GM21786 (cell line): Measurements from ENCODE around the gene CHP1.
"Not testable (repeated sequence)": the region's sequence is repeated elsewhere in the genome, so short reads cannot be mapped to it uniquely, and the experiment has no call there.

ENCODE experiments used
- ATAC-seq: cut with Tn5 transposase; IDR thresholded peaks from one replicate; pipeline ENCODE4 v1.9.1; 2021; ENCODE audit not compliant: unreplicated experiment

Gene CHP1

DNA sequence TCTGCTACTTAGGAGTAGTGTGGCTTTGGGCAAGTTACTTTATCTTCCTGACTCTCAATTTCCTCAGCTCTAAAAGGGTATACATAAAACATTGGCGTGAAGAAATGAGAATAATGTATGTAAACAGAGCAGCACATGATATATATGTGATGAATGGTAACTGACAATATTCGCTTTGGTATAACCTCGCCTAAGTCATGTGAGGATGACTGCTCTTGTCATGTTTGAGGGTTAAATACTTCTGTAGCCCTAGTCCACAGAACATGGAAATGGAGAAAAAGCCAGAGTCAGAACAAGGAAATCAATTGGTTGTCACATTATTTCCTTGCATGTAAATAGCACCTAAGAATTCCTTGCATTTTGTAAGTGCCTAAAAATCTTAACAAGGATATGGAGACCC, 25.0 kb downstream of the CHP1 start:
- no peak for ATAC-seq

DNA sequence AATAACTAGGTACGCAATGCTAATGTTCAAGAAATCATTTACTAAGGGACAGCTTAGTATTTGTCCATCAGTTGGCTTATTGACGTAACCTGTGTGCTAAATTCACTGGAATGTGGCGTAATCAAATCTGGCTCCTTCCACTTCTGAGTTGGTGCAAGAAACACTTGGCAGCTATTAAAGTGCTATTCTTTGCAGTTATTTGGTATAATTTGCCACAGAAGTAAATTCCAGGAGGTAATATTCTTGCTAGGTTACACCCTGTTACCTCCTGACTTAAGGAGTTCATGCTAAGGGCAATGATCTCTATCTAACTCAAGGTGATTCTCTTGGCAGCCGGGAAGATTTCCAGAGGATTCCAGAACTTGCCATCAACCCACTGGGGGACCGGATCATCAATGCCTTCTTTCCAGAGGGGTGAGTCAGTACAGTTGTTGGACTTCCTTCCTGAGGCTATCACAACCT, 25.5 kb downstream of the CHP1 start:
- ATAC-seq, result no peak

DNA sequence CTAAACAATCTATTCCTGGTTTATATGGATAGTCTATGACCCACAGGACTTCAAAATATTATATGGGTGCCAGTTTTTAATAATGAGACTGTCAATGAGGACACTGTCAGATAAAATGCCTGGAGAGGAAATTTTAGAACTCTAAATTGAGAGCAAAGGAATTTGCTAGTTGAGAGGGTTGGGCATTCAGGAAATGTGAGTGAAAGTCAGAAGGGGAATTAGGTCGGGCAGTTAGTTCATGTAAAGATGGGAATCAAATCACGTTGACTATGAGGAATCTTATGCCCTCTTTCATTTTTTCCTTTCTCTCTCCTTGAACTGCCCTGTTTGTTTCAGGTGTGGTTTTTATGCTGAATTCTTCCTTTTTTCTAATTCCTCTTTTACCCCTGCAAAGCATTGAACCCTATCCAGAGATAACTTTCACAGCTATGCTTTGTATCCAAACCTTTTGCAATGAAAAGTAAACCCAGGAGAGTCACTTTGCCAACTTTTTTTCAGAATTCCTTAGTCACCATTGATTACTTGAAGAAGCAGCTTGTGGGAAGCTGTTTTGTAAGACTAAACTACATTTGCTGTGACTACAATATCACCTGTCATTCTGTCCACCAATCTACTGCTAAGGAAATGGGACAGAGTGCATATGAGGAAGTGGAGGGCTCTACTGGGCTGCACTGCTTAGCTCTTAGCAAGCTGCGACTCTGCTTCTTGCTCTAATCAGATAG, 27.8 kb downstream of the CHP1 start:
- ATAC-seq, result peak; percentile 53

DNA sequence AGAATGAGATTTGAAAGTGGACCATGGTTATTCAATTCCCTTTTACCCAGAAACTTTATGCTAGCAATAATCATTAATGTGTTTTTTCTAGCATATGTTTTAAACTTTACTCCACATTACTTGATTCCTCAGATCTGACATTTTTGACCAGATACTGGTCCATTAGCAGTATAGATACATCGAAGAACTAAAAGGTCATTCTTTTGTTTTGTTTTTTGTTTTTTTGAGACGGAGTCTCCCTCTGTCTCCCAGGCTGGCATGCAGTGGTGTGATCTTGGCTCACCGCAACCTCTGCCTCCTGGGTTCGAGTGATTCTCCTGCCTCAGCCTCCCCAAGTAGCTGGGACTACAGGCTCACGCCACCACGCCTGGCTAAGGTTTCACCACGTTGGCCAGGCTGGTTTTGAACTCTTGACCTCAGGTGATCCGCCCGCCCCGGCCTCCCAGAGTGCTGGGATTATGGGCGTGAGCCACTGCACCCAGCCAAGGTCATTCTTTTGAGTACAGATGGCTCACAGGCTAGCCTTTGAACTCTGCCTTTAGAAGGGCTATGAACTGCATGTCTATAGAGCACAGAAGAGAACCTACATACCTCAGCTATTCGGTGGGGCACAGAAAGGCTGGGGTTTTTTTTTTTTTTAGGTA, 28.6 kb downstream of the CHP1 start:
- ATAC-seq, result no peak

DNA sequence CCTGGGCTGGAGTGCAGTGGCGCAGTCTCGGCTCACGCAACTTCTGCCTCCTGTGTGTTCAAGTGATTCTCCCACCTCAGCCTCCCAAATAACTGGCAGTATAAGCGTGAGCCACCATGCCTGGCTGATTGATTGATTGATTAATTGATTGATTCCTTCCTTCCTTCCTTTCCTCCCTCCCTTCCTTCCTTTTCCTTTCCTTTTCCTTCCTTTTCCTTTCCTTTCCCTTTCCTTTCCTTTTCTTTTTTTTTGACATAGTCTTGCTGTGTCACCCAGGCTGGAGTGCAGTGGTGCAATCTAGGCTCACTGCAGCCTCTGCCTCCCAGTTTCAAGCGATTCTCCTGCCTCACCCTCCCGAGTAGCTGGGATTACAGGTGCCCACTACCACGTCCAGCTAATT, 29.9 kb downstream of the CHP1 start:
- ATAC-seq, result not testable (repeated sequence)

DNA sequence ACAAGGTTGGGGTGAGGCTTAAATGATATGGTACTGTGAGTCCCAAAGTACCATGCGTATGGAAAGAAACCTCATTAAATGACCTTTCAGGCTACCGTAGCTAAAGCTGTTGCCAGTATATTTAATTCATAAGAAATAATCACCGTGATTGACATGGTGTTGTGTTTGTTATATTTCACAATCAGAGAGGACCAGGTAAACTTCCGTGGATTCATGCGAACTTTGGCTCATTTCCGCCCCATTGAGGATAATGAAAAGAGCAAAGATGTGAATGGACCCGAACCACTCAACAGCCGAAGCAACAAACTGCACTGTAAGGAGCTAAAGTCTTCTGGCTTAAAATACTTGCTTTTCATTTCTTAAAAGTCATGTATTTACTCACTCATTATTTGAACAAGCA, 31.5 kb downstream of the CHP1 start:
- no peak for ATAC-seq

DNA sequence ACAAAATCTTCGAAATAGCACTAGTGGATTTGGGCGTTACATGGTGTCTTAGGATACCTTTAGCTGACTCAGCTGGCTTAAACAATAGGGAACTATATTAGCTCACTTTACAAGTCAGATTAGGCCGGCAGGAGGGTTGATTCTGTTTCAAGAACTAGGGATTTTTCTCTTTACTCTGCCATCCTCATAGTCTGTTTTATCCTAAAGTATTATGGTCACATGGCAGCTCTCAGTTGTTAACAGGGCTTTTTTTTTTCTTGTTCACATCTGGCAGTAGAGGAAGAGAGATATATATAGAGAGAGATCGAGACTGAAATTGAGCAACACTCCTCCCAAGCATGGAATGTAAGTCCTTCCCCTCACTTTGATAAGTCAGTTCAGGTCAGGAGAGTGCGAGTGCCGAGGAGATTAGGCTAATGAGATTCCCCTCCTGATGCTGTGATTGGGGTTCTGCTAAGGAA, 32.9 kb downstream of the CHP1 start:
- no peak for ATAC-seq

DNA sequence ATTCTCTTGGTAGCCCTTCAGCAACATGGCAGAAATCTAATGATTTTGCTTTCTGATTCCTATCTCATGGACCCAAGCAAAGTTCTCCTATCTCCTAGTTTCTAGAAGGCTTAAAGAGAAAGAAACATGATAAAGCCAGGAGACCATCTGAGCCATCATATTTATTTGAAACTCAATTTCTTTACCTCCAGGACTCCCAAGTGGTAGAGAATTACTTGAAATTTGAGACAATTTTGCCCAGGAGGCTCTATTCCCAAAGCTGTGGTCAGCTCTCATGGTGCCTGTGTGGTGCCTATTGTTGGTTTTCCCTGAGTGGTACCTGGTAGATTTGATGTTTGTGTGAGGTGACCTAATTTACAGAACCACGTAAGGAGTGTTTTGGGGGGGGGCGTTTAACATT, 38.8 kb downstream of the CHP1 start:
- ATAC-seq, result no peak

DNA sequence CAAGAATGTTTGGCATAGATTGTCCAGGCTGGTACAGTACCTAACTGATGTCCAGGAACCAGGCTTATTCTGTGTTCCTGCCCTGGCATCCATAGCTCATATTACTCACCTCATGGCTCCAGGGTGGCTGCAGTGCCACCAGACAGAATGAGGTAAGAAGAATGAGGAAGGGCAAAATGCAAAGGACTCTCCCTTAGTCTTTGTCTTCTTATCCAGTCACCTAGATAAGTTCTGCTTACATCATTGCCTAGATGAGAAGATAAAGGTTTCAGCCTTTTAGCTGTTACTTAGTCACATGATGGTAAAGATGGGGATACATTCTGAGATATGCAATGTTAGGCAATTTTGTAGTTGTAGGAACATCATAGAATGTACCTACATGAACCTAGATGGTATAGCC, 45.8 kb downstream of the CHP1 start:
- no peak for ATAC-seq

DNA sequence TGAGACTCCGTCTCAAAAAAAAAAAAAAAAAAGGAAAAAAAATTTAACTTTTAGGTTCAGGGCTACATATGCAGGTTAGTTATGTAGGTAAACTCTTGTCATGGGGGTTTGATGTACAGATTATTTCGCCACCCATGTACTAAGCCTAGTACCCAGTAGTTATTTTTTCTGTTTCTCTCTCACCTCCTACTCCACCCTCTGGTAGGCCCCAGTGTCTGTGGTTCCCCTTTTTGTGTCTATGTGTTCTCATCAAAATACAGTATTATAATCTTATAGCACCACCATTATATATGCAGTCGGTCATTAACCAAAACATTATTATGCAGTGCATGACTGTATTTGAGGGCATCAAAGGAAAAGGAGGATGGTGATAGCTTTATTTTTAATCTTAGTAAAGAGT, 47.3 kb downstream of the CHP1 start:
- ATAC-seq, result no peak

DNA sequence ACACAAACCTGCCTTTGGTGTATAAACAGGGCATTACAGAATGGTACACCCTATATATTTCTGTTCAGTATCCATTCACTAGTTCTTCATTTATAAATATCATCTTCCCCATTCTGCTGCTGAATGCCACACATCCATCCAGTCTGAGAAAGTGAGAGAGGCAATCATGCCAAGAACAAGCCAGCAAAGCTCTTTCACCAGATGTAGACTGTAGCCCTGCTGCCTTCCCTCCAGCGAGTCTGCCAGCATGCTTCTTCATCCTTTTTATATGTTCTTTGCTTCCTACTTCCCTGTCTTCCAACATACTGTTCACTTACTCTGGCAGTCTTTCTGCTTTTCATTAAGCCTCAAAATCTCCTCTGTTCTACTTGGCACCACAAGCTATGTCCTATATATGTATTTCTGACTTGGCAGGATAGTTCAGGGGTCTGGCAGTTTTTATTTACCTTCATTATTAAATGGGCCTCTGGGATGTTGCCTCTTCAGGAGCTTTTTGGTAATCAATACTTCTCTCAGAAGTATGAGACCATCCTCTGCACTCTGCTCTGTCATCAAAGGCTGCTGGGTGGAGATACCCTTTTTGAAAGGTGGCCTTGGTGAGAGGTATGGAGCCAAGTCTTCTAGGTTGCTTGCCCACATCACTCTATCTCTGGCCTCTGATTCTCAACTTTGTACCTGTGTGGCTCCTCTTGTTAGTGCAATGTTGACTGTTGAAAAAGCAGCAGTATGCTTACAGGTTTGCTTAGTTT, 48.6 kb downstream of the CHP1 start:
- no peak for ATAC-seq

DNA sequence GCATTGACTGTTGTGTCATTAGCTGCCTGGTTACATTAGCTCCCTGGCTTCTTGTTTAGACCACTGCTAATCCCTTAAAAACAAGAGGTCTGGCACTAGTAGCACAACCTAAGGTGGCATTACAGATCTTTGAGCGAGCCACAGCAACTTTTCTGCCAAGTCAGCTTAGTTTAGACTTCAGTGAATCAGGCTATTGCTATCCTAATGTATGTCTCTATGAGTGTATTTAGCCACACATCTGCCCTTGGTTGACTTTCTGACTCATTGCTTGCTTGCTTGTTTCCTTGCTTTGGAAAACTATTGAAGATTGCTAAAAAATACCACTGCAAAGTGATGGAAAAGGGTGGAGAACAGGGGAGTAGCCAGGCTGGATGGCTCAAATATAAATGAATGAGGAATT, 50.2 kb downstream of the CHP1 start:
- ATAC-seq, result no peak

DNA sequence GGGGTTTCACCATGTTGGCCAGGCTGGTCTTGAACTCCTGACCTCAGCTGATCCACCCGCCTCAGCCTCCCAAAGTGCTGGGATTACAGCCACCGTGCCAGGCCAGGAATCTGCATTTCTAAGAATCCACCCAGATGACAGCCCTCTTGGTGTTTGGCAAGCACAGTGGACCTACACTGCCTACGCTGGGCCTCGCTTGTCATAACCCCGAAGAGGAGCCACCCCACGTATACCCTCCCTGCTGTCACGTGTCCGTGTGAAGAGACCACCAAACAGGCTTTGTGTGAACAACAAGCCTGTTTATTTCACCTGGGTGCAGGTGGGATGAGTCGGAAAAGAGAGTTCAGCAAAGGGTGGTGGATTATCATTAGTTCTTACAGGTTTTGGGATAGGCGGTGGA, 51.4 kb downstream of the CHP1 start:
- ATAC-seq, result not testable (repeated sequence)

DNA sequence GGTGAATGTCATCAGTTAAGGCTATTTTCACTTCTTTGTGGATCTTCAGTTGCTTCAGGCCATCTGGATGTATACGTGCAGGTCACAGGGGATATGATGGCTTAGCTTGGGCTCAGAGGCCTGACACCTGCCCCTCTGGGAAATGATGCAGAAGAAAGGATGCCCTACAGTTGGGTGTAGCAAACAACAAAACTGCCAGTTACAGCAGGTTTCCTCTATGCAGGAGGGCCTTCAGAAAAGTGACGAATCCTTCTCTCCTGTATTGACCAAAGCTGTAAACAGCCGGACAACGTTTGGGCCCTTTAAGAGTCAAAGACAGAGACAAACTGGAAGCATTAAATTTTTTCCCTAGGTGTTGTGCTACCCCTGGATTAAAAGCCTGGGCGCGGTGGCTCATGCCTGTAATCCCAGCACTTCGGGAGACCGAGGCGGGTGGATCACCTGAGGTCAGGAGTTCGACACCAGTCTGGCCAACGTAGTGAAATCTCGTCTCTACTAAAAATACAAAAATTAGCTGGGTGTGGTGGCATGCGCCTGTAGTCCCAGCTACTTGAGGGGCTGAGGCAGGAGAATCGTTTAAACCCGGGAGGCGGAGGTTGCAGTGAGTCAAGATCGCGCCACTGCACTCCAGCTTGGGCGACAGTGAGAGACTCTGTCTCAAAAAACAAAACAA, 52.0 kb downstream of the CHP1 start:
- ATAC-seq, result not testable (repeated sequence)

DNA sequence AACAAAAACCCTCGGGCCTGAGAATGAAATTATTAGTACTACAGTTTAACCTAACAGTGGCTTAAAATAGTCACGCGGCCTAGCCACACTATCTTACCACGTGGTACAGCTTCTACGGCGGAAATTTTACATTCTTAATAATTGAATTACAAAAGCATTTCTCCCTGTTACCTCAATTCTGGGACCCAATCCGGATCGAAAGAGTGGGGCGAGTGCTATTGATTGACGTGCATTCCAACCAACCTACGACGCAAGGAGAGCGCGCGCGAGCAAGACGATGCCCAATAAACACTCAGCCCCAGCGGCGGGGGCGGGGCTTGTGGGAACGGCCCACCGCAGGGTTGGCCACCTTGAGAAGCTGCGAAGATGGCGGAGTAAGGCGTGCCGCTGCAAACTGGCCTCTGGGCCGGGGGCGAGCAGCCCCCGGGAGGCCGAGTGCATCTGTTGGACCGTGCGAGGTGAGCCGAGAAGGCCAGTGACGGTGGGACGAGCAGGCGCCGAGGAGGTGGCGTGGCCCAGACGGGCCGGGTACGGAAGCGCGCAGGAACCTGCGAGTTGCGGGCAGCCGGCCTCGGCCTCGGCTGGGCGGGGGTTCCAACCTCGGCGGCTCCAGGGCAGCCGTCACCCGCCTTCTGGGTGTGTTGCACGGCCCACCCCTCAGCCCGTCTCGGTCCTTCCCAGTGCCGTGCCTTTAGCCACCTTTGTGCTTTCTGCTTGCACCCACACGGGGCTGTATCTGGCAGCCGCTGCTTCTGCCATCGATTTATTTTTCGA, 52.8 kb downstream of the CHP1 start:
- ATAC-seq, result peak; percentile 94

DNA sequence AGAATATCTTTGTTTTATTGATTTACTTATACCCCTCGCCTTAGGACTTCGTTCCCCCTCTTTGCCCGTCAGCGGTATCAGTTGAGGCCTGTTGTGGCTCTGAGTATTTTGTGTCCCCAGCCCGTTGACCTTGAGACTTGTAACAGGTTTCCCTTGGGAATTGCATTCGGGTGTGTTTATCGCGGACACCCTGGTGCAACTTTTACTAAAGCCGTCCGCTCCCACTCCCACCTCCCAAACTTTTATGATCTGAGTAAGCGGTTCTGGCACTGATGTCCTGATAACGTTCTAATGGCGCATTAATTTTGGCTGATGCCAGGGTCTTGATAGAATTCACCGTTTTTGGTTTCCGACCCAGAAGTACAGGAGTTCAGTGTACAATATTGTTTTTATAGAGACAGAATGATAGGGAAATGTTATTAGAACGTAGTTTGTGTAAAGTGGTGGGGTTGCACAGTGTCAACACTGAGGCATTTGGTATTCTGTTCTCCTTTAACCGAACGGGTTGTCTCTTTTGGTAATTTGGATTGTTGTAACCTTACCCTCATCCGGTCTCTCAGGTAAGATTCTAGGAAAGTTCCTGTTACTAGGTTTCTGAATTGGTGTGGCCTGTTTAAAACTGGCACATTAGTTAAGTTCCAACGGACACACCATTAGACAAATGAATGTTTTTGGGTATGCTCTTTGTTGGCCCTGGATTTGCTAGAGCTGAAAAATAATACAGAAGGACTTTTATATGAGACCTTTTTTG, 53.5 kb downstream of the CHP1 start:
- no peak for ATAC-seq

DNA sequence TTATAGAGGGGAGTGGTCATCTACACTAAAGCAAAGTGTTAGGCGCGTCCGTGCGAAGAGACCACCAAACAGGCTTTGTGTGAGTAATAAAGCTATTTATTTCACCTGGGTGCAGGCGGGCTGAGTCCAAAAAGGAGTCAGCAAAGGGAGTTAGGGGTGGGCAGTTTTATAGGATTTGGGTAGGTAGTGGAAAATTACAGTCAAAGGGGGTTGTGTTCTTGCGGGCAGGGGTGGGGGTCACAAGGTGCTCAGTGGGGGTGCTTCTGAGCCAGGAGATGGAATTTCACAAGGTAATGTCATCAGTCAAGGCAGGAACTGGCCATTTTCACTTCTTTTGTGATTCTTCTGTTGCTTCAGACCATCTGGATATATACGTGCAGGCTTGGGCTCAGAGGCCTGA, 54.2 kb downstream of the CHP1 start:
- ATAC-seq, result no peak

DNA sequence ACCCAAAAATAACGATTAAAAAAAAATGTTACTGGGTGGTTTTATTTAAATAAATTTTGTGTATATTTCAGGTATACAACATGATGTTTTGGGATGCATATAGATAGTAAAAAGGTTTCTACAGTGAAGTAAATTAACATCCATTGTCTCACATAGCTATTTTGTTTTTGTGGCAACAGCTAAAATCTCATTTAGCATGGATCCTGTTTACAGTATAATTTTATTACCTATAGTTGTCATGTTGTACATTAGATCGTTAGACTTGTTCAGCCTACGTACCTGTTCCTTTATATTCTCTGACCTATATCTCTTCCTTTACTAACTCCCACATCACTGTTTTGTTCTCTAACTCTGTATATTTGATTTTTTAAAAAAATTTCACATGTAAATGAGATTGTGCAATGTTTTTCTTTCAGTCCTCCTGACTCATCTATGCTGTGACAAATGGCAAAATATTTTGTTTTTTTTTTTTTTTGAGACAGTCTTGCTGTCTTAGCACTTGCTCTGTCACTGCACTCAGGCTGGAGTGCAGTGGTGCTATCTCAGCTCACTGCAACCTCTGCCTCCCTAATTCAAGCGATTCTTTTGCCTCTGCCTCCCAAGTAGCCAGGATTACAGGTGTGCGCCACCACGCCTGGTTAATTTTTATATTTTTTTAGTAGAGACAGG, 55.7 kb downstream of the CHP1 start:
- ATAC-seq, result no peak

DNA sequence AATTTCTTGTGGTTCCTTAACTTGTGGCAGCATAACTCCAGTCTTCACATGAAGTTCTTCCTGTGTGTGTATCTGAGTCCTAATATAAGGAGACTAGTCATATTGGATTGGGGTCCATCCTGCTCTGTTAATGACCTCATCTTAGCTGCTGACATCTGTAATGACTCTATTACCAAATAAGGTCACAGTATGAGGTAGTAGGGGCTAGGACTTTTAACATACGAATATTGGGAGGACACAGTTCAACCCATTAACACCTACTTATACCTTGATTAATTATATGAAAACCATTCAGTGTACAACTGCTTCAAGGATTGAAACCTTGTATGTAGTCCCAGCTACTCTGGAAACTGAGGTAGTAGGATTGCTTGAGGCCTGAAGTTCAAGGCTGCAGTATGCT, 57.4 kb downstream of the CHP1 start:
- ATAC-seq, result no peak
